ENCODE measurements around the gene AUTS2. TPM values are rescaled to one million over a fixed set of nuclear protein-coding genes. Genes with fewer than 3 reads are reported as not detected.

Gene AUTS2
- total RNA-seq, 1 donor from 2014 or later: 95.3 TPM

GRCh38 chr7:70037171-70037933 is 439.1 kb downstream of the AUTS2 start:
- no peak for DNase-seq

- no peak for DNase-seq
Observed at GRCh38 chr7:70040051-70040450, 441.8 kb downstream of the AUTS2 start.

- no peak for DNase-seq
Observed at GRCh38 chr7:70040970-70041766, 442.9 kb downstream of the AUTS2 start.

- no peak for DNase-seq
Observed at GRCh38 chr7:70042533-70042932, 444.3 kb downstream of the AUTS2 start.

GRCh38 chr7:70043015-70043538 is 444.8 kb downstream of the AUTS2 start:
- no peak for DNase-seq

- DNase-seq: no peak
Observed at GRCh38 chr7:70044064-70044463, 445.8 kb downstream of the AUTS2 start.

- DNase-seq: no peak
Observed at GRCh38 chr7:70044525-70044924, 446.2 kb downstream of the AUTS2 start.

- no peak for DNase-seq
Observed at GRCh38 chr7:70044981-70045380, 446.7 kb downstream of the AUTS2 start.

- DNase-seq: no peak
Observed at GRCh38 chr7:70047384-70047783, 449.1 kb downstream of the AUTS2 start.

- DNase-seq: no peak
Observed at GRCh38 chr7:70047891-70048448, 449.7 kb downstream of the AUTS2 start.

GRCh38 chr7:70051726-70052125 is 453.5 kb downstream of the AUTS2 start:
- no peak for DNase-seq

- DNase-seq: no peak
Observed at GRCh38 chr7:70052691-70053090, 454.4 kb downstream of the AUTS2 start.

GRCh38 chr7:70053421-70053820 is 455.1 kb downstream of the AUTS2 start:
- no peak for DNase-seq

GRCh38 chr7:70053989-70054388 is 455.7 kb downstream of the AUTS2 start:
- DNase-seq: no peak

- no peak for DNase-seq
Observed at GRCh38 chr7:70056363-70056762, 458.1 kb downstream of the AUTS2 start.

- no peak for DNase-seq
Observed at GRCh38 chr7:70060298-70061068, 462.2 kb downstream of the AUTS2 start.

- no peak for DNase-seq
Observed at GRCh38 chr7:70063371-70063770, 465.1 kb downstream of the AUTS2 start.

GRCh38 chr7:70063927-70064326 is 465.7 kb downstream of the AUTS2 start:
- no peak for DNase-seq

- DNase-seq: no peak
Observed at GRCh38 chr7:70066844-70067243, 468.6 kb downstream of the AUTS2 start.

- no peak for DNase-seq
Observed at GRCh38 chr7:70068531-70068930, 470.3 kb downstream of the AUTS2 start.

GRCh38 chr7:70069977-70070376 is 471.7 kb downstream of the AUTS2 start:
- no peak for DNase-seq

- DNase-seq: no peak
Observed at GRCh38 chr7:70071766-70072165, 473.5 kb downstream of the AUTS2 start.

Data from occipital lobe (tissue), 2 donors.